ENCODE data around the gene SNED1.

DNA sequence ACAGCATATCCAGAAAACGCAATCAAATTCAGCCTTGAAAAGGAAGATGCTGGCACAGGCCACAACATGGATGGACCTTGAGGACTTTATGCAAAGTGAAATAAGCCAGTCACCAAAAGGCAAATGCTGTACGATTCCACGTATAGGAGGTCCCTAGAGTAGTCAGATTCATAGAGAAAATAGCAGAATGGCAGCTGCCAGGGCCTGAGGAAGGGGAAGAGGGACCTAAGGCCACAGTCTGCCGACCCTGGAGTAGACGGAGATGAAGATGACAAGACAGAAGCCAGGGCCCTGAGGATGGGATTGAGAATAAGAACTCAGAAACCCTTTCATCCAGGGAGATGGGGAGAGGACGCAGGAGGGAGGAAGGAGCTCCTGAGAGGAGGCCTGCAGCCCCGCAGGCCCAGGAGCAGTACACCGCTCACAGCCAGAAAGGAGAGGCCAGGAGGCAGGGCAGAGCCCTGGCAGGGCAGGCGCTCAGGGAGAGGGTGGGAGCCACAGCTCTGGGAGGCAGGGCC is 111.7 kb downstream of the SNED1 start:
- TF ChIP-seq, protein P1, sequence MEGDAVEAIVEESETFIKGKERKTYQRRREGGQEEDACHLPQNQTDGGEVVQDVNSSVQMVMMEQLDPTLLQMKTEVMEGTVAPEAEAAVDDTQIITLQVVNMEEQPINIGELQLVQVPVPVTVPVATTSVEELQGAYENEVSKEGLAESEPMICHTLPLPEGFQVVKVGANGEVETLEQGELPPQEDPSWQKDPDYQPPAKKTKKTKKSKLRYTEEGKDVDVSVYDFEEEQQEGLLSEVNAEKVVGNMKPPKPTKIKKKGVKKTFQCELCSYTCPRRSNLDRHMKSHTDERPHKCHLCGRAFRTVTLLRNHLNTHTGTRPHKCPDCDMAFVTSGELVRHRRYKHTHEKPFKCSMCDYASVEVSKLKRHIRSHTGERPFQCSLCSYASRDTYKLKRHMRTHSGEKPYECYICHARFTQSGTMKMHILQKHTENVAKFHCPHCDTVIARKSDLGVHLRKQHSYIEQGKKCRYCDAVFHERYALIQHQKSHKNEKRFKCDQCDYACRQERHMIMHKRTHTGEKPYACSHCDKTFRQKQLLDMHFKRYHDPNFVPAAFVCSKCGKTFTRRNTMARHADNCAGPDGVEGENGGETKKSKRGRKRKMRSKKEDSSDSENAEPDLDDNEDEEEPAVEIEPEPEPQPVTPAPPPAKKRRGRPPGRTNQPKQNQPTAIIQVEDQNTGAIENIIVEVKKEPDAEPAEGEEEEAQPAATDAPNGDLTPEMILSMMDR (IDR thresholded peaks at IDR 0.05 in 4 of 5, conservative IDR thresholded peaks at IDR 0.05 in 1 of 5) = no peak
- TF ChIP-seq POLR2A (IDR thresholded peaks at IDR 0.05) = no peak

Data from gastrocnemius medialis (tissue), 4 donors.